IMR-90 (cell line): ENCODE measurements around the gene LRRC3C. TPM values are rescaled to one million over a fixed set of nuclear protein-coding genes. Genes with fewer than 3 reads are reported as not detected.

Source experiments
- ATAC-seq: fragments of 200-7000 bp; cut with Tn5 transposase; 2 replicates; pipeline ENCODE4 v1.9.1; 2020; ENCODE audit warnings: low read depth, mild to moderate bottlenecking, moderate library complexity
- BruUV-seq: library from RNA; stranded (reverse); fragments of 400-500 nt; replicated peaks from 2 replicates; lab custom pipeline; 2021; lab: Mats Ljungman, UMichigan
- CTCF ChIA-PET: fragments of 300-600 bp; formaldehyde crosslinking; extraction: SDS; loops from one replicate; lab custom pipeline; 2021; ENCODE audit warnings: antibody characterized with exemption; lab: Yijun Ruan, JAX
- POLR2A ChIA-PET: fragments of 300-600 bp; sonication (Branson Sonifier 250); formaldehyde crosslinking; loops from one replicate; lab custom pipeline; 2022; ENCODE audit warnings: antibody characterized with exemption; ENCODE audit not compliant: unreplicated experiment; lab: Charles Lee
- DNase-seq: peaks from one replicate; pipeline ENCODE4 v3.0.0; 2013
- H2AFZ ChIP-seq: replicated peaks from 2 replicates; pipeline ENCODE3; 2013; ENCODE audit warnings: low read length, mild to moderate bottlenecking; ENCODE audit not compliant: poor library complexity
- H2AK5ac ChIP-seq: 2 replicates; pipeline ENCODE4 v1.6.1; 2013; ENCODE audit warnings: low read depth, low read length, inconsistent platforms
- H2AK9ac ChIP-seq: replicated peaks from 2 replicates; pipeline ENCODE3; 2013; ENCODE audit warnings: mild to moderate bottlenecking, low read depth, low read length, moderate library complexity; ENCODE audit not compliant: poor library complexity
- H2BK120ac ChIP-seq: 2 replicates; pipeline ENCODE4 v1.6.1; 2013; ENCODE audit warnings: low read depth, low read length, inconsistent platforms
- H2BK15ac ChIP-seq: 3 replicates; pipeline ENCODE4 v1.6.1; 2013; ENCODE audit warnings: low read depth, low read length, inconsistent platforms
- H2BK20ac ChIP-seq: 2 replicates; pipeline ENCODE4 v1.6.1; 2013; ENCODE audit warnings: low read depth, mild to moderate bottlenecking, inconsistent platforms, low read length, moderate library complexity
- H2BK5ac ChIP-seq: 2 replicates; pipeline ENCODE4 v1.6.1; 2013; ENCODE audit warnings: mild to moderate bottlenecking, low read depth, low read length, inconsistent platforms; ENCODE audit not compliant: poor library complexity, severe bottlenecking
- H3K14ac ChIP-seq: replicated peaks from 2 replicates; pipeline ENCODE4 v1.6.1; 2013; ENCODE audit warnings: low read depth, low read length, inconsistent platforms
- H3K18ac ChIP-seq: 2 replicates; pipeline ENCODE4 v1.6.1; 2013; ENCODE audit warnings: low read depth, low read length, control low read depth
- H3K23ac ChIP-seq: 2 replicates; pipeline ENCODE4 v1.6.1; 2013; ENCODE audit warnings: low read depth, low read length, inconsistent platforms
- H3K27ac ChIP-seq: 2 replicates; pipeline ENCODE4 v1.5.1; 2013; ENCODE audit warnings: mild to moderate bottlenecking, control low read depth, low read length; ENCODE audit not compliant: insufficient read depth
- H3K27me3 ChIP-seq: 2 replicates; pipeline ENCODE4 v1.6.1; 2013; ENCODE audit warnings: low read length; ENCODE audit not compliant: control insufficient read depth, insufficient read depth
- H3K36me3 ChIP-seq: 2 replicates; pipeline ENCODE4 v1.6.1; 2013; ENCODE audit warnings: low read length, mixed read lengths; ENCODE audit not compliant: control insufficient read depth, insufficient read depth
- H3K4ac ChIP-seq: 2 replicates; pipeline ENCODE4 v1.6.1; 2013; ENCODE audit warnings: low read depth, low read length, inconsistent platforms
- H3K4me1 ChIP-seq: 2 replicates; pipeline ENCODE4 v1.6.1; 2013; ENCODE audit warnings: low read length, mixed read lengths; ENCODE audit not compliant: control insufficient read depth, insufficient read depth
- H3K4me2 ChIP-seq: 2 replicates; pipeline ENCODE4 v1.6.1; 2013; ENCODE audit warnings: low read depth, mild to moderate bottlenecking, control low read depth, low read length, moderate library complexity
- H3K4me3 ChIP-seq: 2 replicates; pipeline ENCODE4 v1.5.1; 2013; ENCODE audit warnings: low read depth, mild to moderate bottlenecking, control low read depth, low read length, moderate library complexity; ENCODE audit not compliant: insufficient read depth
- H3K56ac ChIP-seq: 2 replicates; pipeline ENCODE4 v1.6.1; 2013; ENCODE audit warnings: low read length, inconsistent platforms; ENCODE audit not compliant: insufficient read depth; ENCODE audit errors: extremely low read depth
- H3K79me1 ChIP-seq, 2 experiments: 2 replicates each; pipeline ENCODE4 v1.6.1; 2013; ENCODE audit warnings: low read length in 2 of 2, inconsistent platforms in 1 of 2, low read depth in 1 of 2
- H3K9ac ChIP-seq: 2 replicates; pipeline ENCODE4 v1.6.1; 2013; ENCODE audit warnings: low read depth, low read length, control low read depth
- H3K9me1 ChIP-seq: 2 replicates; pipeline ENCODE4 v1.6.1; 2013; ENCODE audit warnings: low read length, inconsistent platforms; ENCODE audit not compliant: insufficient read depth
- H3K9me3 ChIP-seq: 2 replicates; pipeline ENCODE4 v1.6.1; 2013; ENCODE audit warnings: low read length; ENCODE audit not compliant: control insufficient read depth, insufficient read depth
- H4K20me1 ChIP-seq: 2 replicates; pipeline ENCODE4 v1.6.1; 2013; ENCODE audit warnings: low read length, inconsistent platforms; ENCODE audit not compliant: insufficient read depth
- H4K5ac ChIP-seq: 2 replicates; pipeline ENCODE4 v1.6.1; 2013; ENCODE audit warnings: mild to moderate bottlenecking, low read depth, low read length, control low read depth
- H4K8ac ChIP-seq, 2 experiments: 2 replicates each; pipeline ENCODE4 v1.6.1; 2013; ENCODE audit warnings: low read depth in 2 of 2, low read length in 2 of 2, control low read depth in 1 of 2, inconsistent platforms in 1 of 2
- H4K91ac ChIP-seq: 2 replicates; pipeline ENCODE4 v1.6.1; 2013; ENCODE audit warnings: low read depth, low read length, inconsistent platforms; ENCODE audit not compliant: insufficient read depth
- BHLHE40 ChIP-seq: fragments of 150-350 bp; IDR thresholded peaks from 2 replicates; pipeline ENCODE4 v1.6.1; 2016; ENCODE audit warnings: mild to moderate bottlenecking, low read depth, low read length
- CEBPB ChIP-seq: IDR thresholded peaks from 2 replicates; pipeline ENCODE4 v1.6.1; 2012; ENCODE audit warnings: low read depth, low read length, improper control_type of control experiment
- CHD1 ChIP-seq: IDR thresholded peaks from 2 replicates; pipeline ENCODE4 v1.6.1; 2012; ENCODE audit warnings: low read depth, low read length, improper control_type of control experiment
- CTCF ChIP-seq: conservative IDR thresholded peaks from 2 replicates; pipeline ENCODE4 v1.5.1; 2012; ENCODE audit warnings: mild to moderate bottlenecking, low read depth, low read length, improper control_type of control experiment
- ELK1 ChIP-seq: fragments of 150-350 bp; IDR thresholded peaks from 2 replicates; pipeline ENCODE4 v1.6.1; 2016; ENCODE audit warnings: low read depth, mild to moderate bottlenecking, low read length, moderate library complexity, borderline replicate concordance
- FOS ChIP-seq: fragments of 150-350 bp; IDR thresholded peaks from 2 replicates; pipeline ENCODE4 v1.6.1; 2016; ENCODE audit warnings: low read depth, low read length
- MAFK ChIP-seq: IDR thresholded peaks from 2 replicates; pipeline ENCODE4 v1.6.1; 2012; ENCODE audit warnings: low read depth, low read length, improper control_type of control experiment
- MAZ ChIP-seq: IDR thresholded peaks from 2 replicates; pipeline ENCODE4 v1.6.1; 2012; ENCODE audit warnings: low read depth, mild to moderate bottlenecking, low read length, improper control_type of control experiment, moderate library complexity, borderline replicate concordance
- MXI1 ChIP-seq: IDR thresholded peaks from 2 replicates; pipeline ENCODE4 v1.6.1; 2012; ENCODE audit warnings: low read depth, mild to moderate bottlenecking, low read length, moderate library complexity, borderline replicate concordance
- NFE2L2 ChIP-seq: fragments of 150-350 bp; IDR thresholded peaks from 2 replicates; pipeline ENCODE4 v1.6.1; 2016; ENCODE audit warnings: low read depth, mild to moderate bottlenecking, low read length
- POLR2A ChIP-seq: IDR thresholded peaks from 2 replicates; pipeline ENCODE4 v1.6.1; 2012; ENCODE audit warnings: mild to moderate bottlenecking, low read depth, low read length
- RAD21 ChIP-seq: IDR thresholded peaks from 2 replicates; pipeline ENCODE4 v1.6.1; 2012; ENCODE audit warnings: low read length, improper control_type of control experiment
- RCOR1 ChIP-seq: IDR thresholded peaks from 2 replicates; pipeline ENCODE4 v1.6.1; 2012; ENCODE audit warnings: mild to moderate bottlenecking, low read length, improper control_type of control experiment; ENCODE audit not compliant: insufficient replicate concordance
- RFX5 ChIP-seq: IDR thresholded peaks from 2 replicates; pipeline ENCODE4 v1.8.0; 2012; ENCODE audit warnings: low read depth, mild to moderate bottlenecking, low read length, moderate library complexity
- SMC3 ChIP-seq: fragments of 150-350 bp; IDR thresholded peaks from 2 replicates; pipeline ENCODE4 v1.6.1; 2016; ENCODE audit warnings: low read depth, mild to moderate bottlenecking, antibody characterized with exemption, low read length, moderate library complexity
- USF2 ChIP-seq: fragments of 150-350 bp; IDR thresholded peaks from 2 replicates; pipeline ENCODE4 v1.6.1; 2017; ENCODE audit warnings: mild to moderate bottlenecking, antibody characterized with exemption, low read length, low read depth
- WGBS, 2 experiments: methylation state at CpG; one replicate each; pipeline versions ENCODE4 v1.1.5 to v1.1.7; 2013; ENCODE audit warnings: missing lambda C conversion rate in 2 of 2; ENCODE audit not compliant: insufficient read length in 1 of 2; ENCODE audit errors: extremely low coverage in 2 of 2; 5-methylcytosine and 5-hydroxymethylcytosine counted together
- dilution Hi-C: fragments of 300-500 bp; cut with HindIII; formaldehyde crosslinking; loops from one replicate; pipeline ENCODE4 v1.14.3; 2018; ENCODE audit warnings: low sequenced_read_pairs; ENCODE audit not compliant: unreplicated experiment
- in situ Hi-C: fragments of 300-500 bp; cut with MboI; formaldehyde crosslinking; loops from 3 replicates; pipeline ENCODE4 v1.14.3; 2019; ENCODE audit warnings: low sequenced_read_pairs, inconsistent platforms, mixed read lengths
- intact Hi-C: fragments of 100-400 bp; cut with micrococcal nuclease; formaldehyde crosslinking; loops from 2 replicates; pipeline ENCODE4 v1.10.0; 2022
- polyA plus RNA-seq, 3 experiments: library from polyadenylated mRNA; depleted of rRNA; stranded (reverse); fragments of >200 nt; gene quantifications; 2 replicates each; pipeline ENCODE4 v1.2.3, GENCODE V29; 2012; ENCODE audit warnings: low replicate concordance in 1 of 3
- total RNA-seq: library from RNA; depleted of rRNA; stranded (reverse); fragments of >200 nt; gene quantifications from 2 replicates; pipeline ENCODE4 v1.2.3, GENCODE V29; 2012

LRRC3C gene
- total and polyA plus RNA-seq, 2 of the 4 experiments (the other 2 are of a cell fraction) = not detected

DNA sequence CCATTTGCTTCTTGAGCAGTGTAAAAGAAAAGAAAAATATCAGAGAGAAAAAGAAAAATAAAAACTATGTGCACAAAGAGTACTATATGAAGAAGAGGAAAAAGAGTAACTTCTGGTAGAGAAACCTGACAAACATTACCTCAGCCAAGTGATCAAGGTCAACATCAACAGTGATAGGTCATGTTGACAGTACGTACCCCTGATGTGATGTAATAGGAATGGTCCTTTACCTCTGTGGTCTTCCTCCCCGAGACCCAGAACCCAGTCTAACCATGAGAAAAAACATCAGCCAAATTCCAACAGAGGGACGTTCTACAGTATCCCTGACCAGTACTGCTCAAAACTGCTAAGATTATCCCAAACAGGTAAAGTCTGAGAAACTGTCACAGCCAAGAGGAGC lies 13.5 kb upstream of the LRRC3C start:
- H2BK15ac ChIP-seq = no peak overlapping the region
- H4K91ac ChIP-seq = no peak overlapping the region
- H3K4me2 ChIP-seq = no peak overlapping the region
- H3K27me3 ChIP-seq = no peaks in the 10 kb centered on the region
- H3K27ac ChIP-seq = no peak overlapping the region
- intact Hi-C loops (no loop called here), dilution Hi-C loops (no loop called here), in situ Hi-C loops (no loop called here)
- no TSS peak for BruUV-seq
- ATAC-seq (no peak), DNase-seq (no peak)
- H2AFZ ChIP-seq = no peak overlapping the region
- no peak overlapping the region for H3K9ac ChIP-seq
- H3K23ac ChIP-seq = no peak overlapping the region
- CTCF ChIA-PET = no interaction called here
- H2BK5ac ChIP-seq = no peak overlapping the region
- no peak overlapping the region for H3K4me3 ChIP-seq
- no peak overlapping the region for H4K8ac ChIP-seq
- H3K79me1 ChIP-seq = no peaks in the 10 kb centered on the region
- TF ChIP-seq POLR2A = no peak
- TF ChIP-seq MXI1 = no peak
- TF ChIP-seq RAD21 = no peak
- TF ChIP-seq MAFK = no peak
- no peak for TF ChIP-seq NFE2L2
- no peak for TF ChIP-seq USF2
- TF ChIP-seq FOS = no peak
- TF ChIP-seq BHLHE40 = no peak
- no peak for TF ChIP-seq CHD1
- no peak for TF ChIP-seq CTCF
- TF ChIP-seq RFX5 = no peak
- no peak for TF ChIP-seq SMC3
- TF ChIP-seq RCOR1 = no peak
- TF ChIP-seq CEBPB = no peak
- TF ChIP-seq ELK1 = no peak
- TF ChIP-seq MAZ = no peak
- H3K36me3 ChIP-seq = peaks cover 16% of the 10 kb centered on the region
- WGBS, 2 experiments = no CpG with 5 or more reads among the region's 3 CpGs
- H3K9me1 ChIP-seq = peaks cover 10% of the 10 kb centered on the region
- H2AK5ac ChIP-seq = no peak overlapping the region
- no peak overlapping the region for H3K14ac ChIP-seq
- POLR2A ChIA-PET = no interaction called here
- H3K4ac ChIP-seq = no peak overlapping the region
- H3K56ac ChIP-seq = no peak overlapping the region
- H2AK9ac ChIP-seq = no peak overlapping the region
- no peak overlapping the region for H3K18ac ChIP-seq
- H4K20me1 ChIP-seq = no peaks in the 10 kb centered on the region
- no peak overlapping the region for H4K5ac ChIP-seq
- no peak overlapping the region for H2BK20ac ChIP-seq
- no peak overlapping the region for H2BK120ac ChIP-seq
- no peaks in the 10 kb centered on the region for H3K9me3 ChIP-seq
- no peaks in the 10 kb centered on the region for H3K4me1 ChIP-seq
